BE2C (cell line): ENCODE data around the gene GID8.

Experiments used
- DNase-seq: peaks from one replicate; pipeline ENCODE4 v3.0.0-alpha.2; 2020
- H3K27me3 ChIP-seq: fragments of 250-450 bp; sonication (Bioruptor Pico); 2 replicates; pipeline ENCODE4 v1.5.1; 2020; ENCODE audit warnings: mild to moderate bottlenecking
- H3K36me3 ChIP-seq: fragments of 250-450 bp; sonication (Bioruptor Pico); 2 replicates; pipeline ENCODE4 v1.5.1; 2020; ENCODE audit warnings: mild to moderate bottlenecking
- H3K4me1 ChIP-seq: fragments of 250-450 bp; sonication (Bioruptor Pico); 2 replicates; pipeline ENCODE4 v1.5.1; 2020
- H3K4me3 ChIP-seq: 2 replicates; pipeline ENCODE4 v1.5.1; 2011; ENCODE audit warnings: low read depth, low read length
- H3K9me3 ChIP-seq: fragments of 250-450 bp; sonication (Bioruptor Pico); 2 replicates; pipeline ENCODE4 v1.5.1; 2020
- CTCF ChIP-seq: IDR thresholded peaks from 2 replicates; pipeline ENCODE4 v1.5.1; 2012; ENCODE audit warnings: mild to moderate bottlenecking, low read depth, low read length

Gene GID8

GRCh38 chr20:62955519-62956386, 17.8 kb downstream of the GID8 start:
- no peaks in the 10 kb centered on the region for H3K36me3 ChIP-seq

DNA sequence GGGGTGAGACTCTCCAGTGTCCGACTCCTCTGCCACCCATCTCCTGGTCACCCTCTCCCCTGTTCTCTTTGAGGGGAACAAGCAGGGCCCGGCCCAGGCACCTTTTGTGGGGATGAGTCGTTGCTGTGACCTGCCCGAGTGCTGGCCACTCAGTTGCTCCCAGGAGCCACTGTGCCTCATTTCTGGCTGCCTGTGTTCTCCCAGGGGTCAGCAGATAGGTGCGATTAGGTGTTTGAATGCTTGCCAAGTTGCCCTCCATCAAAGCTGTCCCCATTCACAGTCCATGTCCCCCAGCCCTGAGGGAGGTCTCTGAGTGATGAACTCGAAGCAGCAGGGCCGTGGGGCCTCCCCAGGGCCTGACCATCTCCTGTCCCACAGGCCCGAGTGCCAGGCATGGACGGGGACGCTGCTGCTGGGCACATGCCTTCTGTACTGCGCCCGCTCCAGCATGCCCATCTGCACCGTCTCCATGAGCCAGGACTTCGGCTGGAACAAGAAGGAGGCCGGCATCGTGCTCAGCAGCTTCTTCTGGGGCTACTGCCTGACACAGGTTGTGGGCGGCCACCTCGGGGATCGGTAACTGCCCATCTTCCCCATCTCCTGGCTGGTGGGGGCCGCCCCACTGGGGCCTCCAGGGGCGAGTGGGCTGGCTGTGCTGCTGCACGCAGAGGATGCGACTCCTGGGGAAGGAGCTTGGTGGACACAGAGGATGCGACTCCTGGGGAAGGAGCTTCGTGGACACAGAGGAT, 18.6 kb downstream of the GID8 start:
- Histone ChIP-seq H3K36me3 (no peaks in the 10 kb centered on the region), H3K4me1 (peaks cover 29% of the 10 kb centered on the region), H3K9me3 (no peaks in the 10 kb centered on the region), H3K4me3 (no peak overlapping the region), H3K27me3 (no peaks in the 10 kb centered on the region)
- TF ChIP-seq CTCF = no peak
- no peak for DNase-seq

More at GRCh38 chr20:62955519-62956386, 17.8 kb downstream of the GID8 start:
- H3K9me3 ChIP-seq = no peaks in the 10 kb centered on the region
- no peak overlapping the region for H3K4me3 ChIP-seq
- H3K27me3 ChIP-seq = no peaks in the 10 kb centered on the region
- TF ChIP-seq CTCF = no peak
- DNase-seq = no peak
- peaks cover 28% of the 10 kb centered on the region for H3K4me1 ChIP-seq

- Histone ChIP-seq H3K36me3 (no peaks in the 10 kb centered on the region), H3K4me1 (peaks cover 38% of the 10 kb centered on the region), H3K4me3 (no peak overlapping the region), H3K27me3 (no peaks in the 10 kb centered on the region), H3K9me3 (no peaks in the 10 kb centered on the region)
- DNase-seq = no peak
- no peak for TF ChIP-seq CTCF
Measured at GRCh38 chr20:62957136-62958117, 19.5 kb downstream of the GID8 start.

DNA sequence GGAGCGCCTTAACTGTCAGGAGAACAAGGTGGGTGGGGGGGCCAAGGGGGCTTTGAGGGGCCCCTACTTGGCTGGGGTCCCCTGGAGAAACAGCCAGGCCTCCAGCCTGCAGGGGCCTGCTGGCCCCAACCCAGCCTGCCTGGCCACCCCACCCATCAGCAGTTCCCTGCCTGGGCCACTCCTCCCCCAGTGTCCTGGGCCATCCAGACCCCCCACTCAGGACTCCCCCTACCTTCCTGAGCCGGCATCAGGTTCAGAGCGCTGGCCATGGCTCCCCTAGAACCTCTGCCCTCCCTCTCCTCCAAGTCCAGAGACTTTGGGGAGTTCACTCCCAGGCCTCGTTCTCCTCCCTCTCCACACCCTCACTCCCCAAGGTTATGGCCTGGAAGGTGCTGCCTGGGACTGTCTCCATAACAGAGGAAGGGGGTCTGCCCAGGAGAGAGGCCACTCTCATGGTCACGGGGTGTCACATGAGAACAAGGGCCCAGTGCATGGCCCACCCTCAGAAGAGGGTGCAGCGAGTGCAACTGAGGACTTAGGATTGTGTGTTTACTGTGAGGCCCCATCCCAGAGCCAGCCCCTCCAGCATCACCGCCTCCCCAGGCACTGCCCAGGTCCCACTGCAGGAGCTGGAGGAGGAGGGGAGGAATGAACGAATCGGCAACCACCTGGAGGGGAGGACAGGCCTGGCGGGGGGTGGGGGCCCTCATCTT, 20.6 kb downstream of the GID8 start:
- no peak overlapping the region for H3K4me3 ChIP-seq
- TF ChIP-seq CTCF = no peak
- no peak for DNase-seq
- peaks cover 33% of the 10 kb centered on the region for H3K4me1 ChIP-seq
- H3K9me3 ChIP-seq = no peaks in the 10 kb centered on the region
- no peaks in the 10 kb centered on the region for H3K36me3 ChIP-seq
- no peaks in the 10 kb centered on the region for H3K27me3 ChIP-seq

DNA sequence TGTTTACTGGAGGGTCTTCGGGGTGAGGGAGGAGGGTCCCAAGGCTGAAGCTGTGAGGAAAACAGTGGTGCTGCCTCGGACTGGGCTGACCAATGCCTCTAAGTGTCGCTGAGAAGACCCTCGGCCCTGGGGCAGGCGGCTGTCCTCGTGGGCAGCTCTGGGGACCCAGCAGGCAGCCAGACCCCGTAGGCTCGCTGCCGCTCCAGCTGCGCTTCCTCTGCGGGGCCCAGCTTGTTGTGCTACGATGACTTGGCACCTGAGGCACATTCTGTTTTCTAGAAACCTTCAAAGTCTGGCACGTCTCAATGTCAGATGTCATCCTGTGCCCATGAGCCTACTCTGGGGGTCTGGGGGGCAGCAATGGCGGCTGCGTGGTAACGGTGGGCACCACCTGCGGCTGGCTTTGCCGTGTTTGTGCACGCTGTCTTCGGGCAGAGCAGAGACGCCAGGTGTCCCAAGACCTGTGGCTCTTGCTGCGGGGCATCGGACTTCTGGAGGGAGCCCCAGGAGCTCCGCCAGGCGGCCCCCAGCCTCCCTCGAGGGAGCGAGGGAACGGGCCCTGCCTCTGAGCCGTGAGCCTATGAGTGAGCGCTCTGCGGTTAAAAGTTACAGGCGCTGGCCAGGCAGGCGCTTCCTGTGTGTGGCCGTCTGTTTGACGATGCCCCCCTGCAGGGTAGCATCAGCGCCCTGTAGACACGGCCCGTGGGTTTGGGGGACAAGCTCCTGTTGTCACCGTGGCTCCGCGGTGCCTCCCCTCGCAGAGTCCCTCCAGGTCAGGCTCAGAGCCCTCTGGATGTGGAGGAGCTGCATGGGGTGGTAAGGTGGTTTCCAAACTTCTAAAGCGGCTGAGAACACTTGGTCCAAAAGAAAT, 21.4 kb downstream of the GID8 start:
- Histone ChIP-seq H3K36me3 (no peaks in the 10 kb centered on the region), H3K4me1 (peaks cover 29% of the 10 kb centered on the region), H3K4me3 (no peak overlapping the region), H3K27me3 (no peaks in the 10 kb centered on the region), H3K9me3 (no peaks in the 10 kb centered on the region)
- no peak for TF ChIP-seq CTCF
- DNase-seq = no peak
